Brain microvascular endothelial cell (primary cell): ENCODE data around the gene ZNF57.

ENCODE experiments used
- DNase-seq: peaks from one replicate; pipeline ENCODE4 v3.0.0-alpha.2; 2020
- H3K27ac ChIP-seq: fragments of 250-450 bp; sonication (Bioruptor Pico); 2 replicates; pipeline ENCODE4 v1.5.1; 2020; ENCODE audit warnings: mild to moderate bottlenecking, moderate library complexity
- H3K27me3 ChIP-seq: fragments of 250-450 bp; sonication (Bioruptor Pico); replicated peaks from 2 replicates; pipeline ENCODE4 v1.5.1; 2020; ENCODE audit warnings: mild to moderate bottlenecking
- H3K36me3 ChIP-seq: fragments of 250-450 bp; sonication (Bioruptor Pico); replicated peaks from 2 replicates; pipeline ENCODE4 v1.5.1; 2020; ENCODE audit warnings: mild to moderate bottlenecking
- H3K4me3 ChIP-seq: 2 replicates; pipeline ENCODE4 v1.5.1; 2011; ENCODE audit warnings: low read depth, mild to moderate bottlenecking, control low read depth, low read length, moderate library complexity
- CTCF ChIP-seq: IDR thresholded peaks from 2 replicates; pipeline ENCODE4 v1.5.1; 2011; ENCODE audit warnings: low read depth, mild to moderate bottlenecking, moderate library complexity, low read length, control low read depth, inconsistent platforms; ENCODE audit errors: missing control alignments
- in situ Hi-C: cut with HindIII; loops from 2 replicates; pipeline ENCODE4 v1.10.0; 2017; ENCODE audit warnings: low sequenced_read_pairs, low pct_ligation_motif_present

Gene ZNF57

GRCh38 chr19:2858864-2859263 lies 41.9 kb upstream of the ZNF57 start:
- no peak overlapping the region for H3K4me3 ChIP-seq
- TF ChIP-seq CTCF, result no peak
- no peak for DNase-seq
- in situ Hi-C loops, result no loop called here
- H3K27ac ChIP-seq, result no peak overlapping the region
- H3K36me3 ChIP-seq, result peaks cover 8% of the 10 kb centered on the region
- H3K27me3 ChIP-seq, result no peaks in the 10 kb centered on the region

GRCh38 chr19:2863816-2864215 lies 36.9 kb upstream of the ZNF57 start:
- no peak for DNase-seq
- Histone ChIP-seq H3K4me3 (no peak overlapping the region), H3K36me3 (no peaks in the 10 kb centered on the region), H3K27me3 (no peaks in the 10 kb centered on the region), H3K27ac (no peak overlapping the region)
- in situ Hi-C loops, result no loop called here
- TF ChIP-seq CTCF, result no peak

GRCh38 chr19:2865334-2866100 lies 35.2 kb upstream of the ZNF57 start:
- TF ChIP-seq CTCF, result no peak
- Histone ChIP-seq H3K36me3 (no peaks in the 10 kb centered on the region), H3K27ac (no peak overlapping the region), H3K27me3 (no peaks in the 10 kb centered on the region), H3K4me3 (no peak overlapping the region)
- no peak for DNase-seq
- in situ Hi-C loops, result no loop called here

- Histone ChIP-seq H3K36me3 (no peaks in the 10 kb centered on the region), H3K4me3 (no peak overlapping the region), H3K27ac (no peak overlapping the region), H3K27me3 (no peaks in the 10 kb centered on the region)
- DNase-seq, result no peak
- in situ Hi-C loops, result no loop called here
- no peak for TF ChIP-seq CTCF
Observed at GRCh38 chr19:2866495-2867024, 34.2 kb upstream of the ZNF57 start.

- in situ Hi-C loops, result no loop called here
- H3K27ac ChIP-seq, result no peak within 1 kb of the TSS
- no peaks in the 10 kb centered on the region for H3K27me3 ChIP-seq
- no peaks in the 10 kb centered on the region for H3K36me3 ChIP-seq
- no peak for TF ChIP-seq CTCF
- DNase-seq, result no peak
- H3K4me3 ChIP-seq, result no peak within 1 kb of the TSS
Observed at GRCh38 chr19:2867025-2867991, 33.4 kb upstream of the ZNF57 start, which contains the start of gene ZNF556. Gene ZNF556 (plus strand): TSS chr19:2867335. CDS start chr19:2867422, 87 bp downstream.
